HAP-1 (cell line): ENCODE measurements around the gene INMT.

Experiments
- DNase-seq, 2 experiments: peaks; one replicate each; pipeline ENCODE4 v3.0.0-alpha.2; 2016 to 2020; ENCODE audit warnings: low spot score in 2 of 2
- H3K27me3 ChIP-seq: fragments of 250-450 bp; sonication (Bioruptor Pico); 2 replicates; pipeline ENCODE4 v1.5.1; 2020; ENCODE audit warnings: low read depth, mild to moderate bottlenecking, moderate library complexity
- H3K36me3 ChIP-seq: fragments of 250-450 bp; sonication (Bioruptor Pico); replicated peaks from 2 replicates; pipeline ENCODE4 v1.5.1; 2020; ENCODE audit warnings: mild to moderate bottlenecking
- H3K4me1 ChIP-seq: fragments of 250-450 bp; sonication (Bioruptor Pico); 2 replicates; pipeline ENCODE4 v1.5.1; 2020; ENCODE audit warnings: mild to moderate bottlenecking
- H3K4me3 ChIP-seq: fragments of 250-450 bp; sonication (Bioruptor Pico); 2 replicates; pipeline ENCODE4 v1.5.1; 2020; ENCODE audit warnings: mild to moderate bottlenecking, moderate library complexity
- H3K9me3 ChIP-seq: fragments of 250-450 bp; sonication (Bioruptor Pico); 2 replicates; pipeline ENCODE4 v1.5.1; 2020; ENCODE audit warnings: mild to moderate bottlenecking, moderate library complexity
- in situ Hi-C: fragments of 300-500 bp; cut with MboI; formaldehyde crosslinking; loops from 3 replicates; pipeline ENCODE4 v1.14.3; 2020; ENCODE audit warnings: low sequenced_read_pairs, inconsistent platforms, mixed read lengths

INMT gene

GRCh38 chr7:30771174-30771879, 19.4 kb downstream of the INMT start, which contains the start of gene MINDY4:
TSS of gene MINDY4 (plus strand) at chr7:30771417. CDS start at chr7:30771494, 77 bp downstream.
- peak within 1 kb of the TSS; percentile 62 for H3K4me3 ChIP-seq
- in situ Hi-C loops = no loop called here
- H3K4me1 ChIP-seq = peaks cover 6% of the 10 kb centered on the region
- peaks cover 3% of the 10 kb centered on the region; the same call in 1 of the 2 replicates for H3K27me3 ChIP-seq
- no peaks in the 10 kb centered on the region for H3K9me3 ChIP-seq
- peak; percentile 59 to 87 for DNase-seq
- H3K36me3 ChIP-seq = no peaks in the 10 kb centered on the region

- H3K27me3 ChIP-seq = no peaks in the 10 kb centered on the region; the same call in 1 of the 2 replicates
- no peaks in the 10 kb centered on the region for H3K36me3 ChIP-seq
- no peaks in the 10 kb centered on the region for H3K9me3 ChIP-seq
- H3K4me3 ChIP-seq = peak overlapping the region; percentile 62
- H3K4me1 ChIP-seq = peaks cover 6% of the 10 kb centered on the region
- in situ Hi-C loops = no loop called here
- peak; percentile 6 to 40 for DNase-seq
Measured at GRCh38 chr7:30771880-30772425, 20.0 kb downstream of the INMT start.

GRCh38 chr7:30772984-30773383, 21.0 kb downstream of the INMT start:
- Histone ChIP-seq H3K4me1 (peaks cover 6% of the 10 kb centered on the region), H3K9me3 (no peaks in the 10 kb centered on the region), H3K4me3 (no peak overlapping the region), H3K36me3 (no peaks in the 10 kb centered on the region), H3K27me3 (no peaks in the 10 kb centered on the region)
- no peak for DNase-seq
- in situ Hi-C loops = no loop called here

GRCh38 chr7:30775992-30776391, 24.1 kb downstream of the INMT start:
- Histone ChIP-seq H3K4me1 (peaks cover 4% of the 10 kb centered on the region), H3K4me3 (no peak overlapping the region), H3K36me3 (no peaks in the 10 kb centered on the region), H3K27me3 (no peaks in the 10 kb centered on the region), H3K9me3 (no peaks in the 10 kb centered on the region)
- in situ Hi-C loops = no loop called here
- no peak for DNase-seq

GRCh38 chr7:30776971-30777370, 25.0 kb downstream of the INMT start:
- no peak for DNase-seq
- Histone ChIP-seq H3K4me3 (no peak overlapping the region), H3K27me3 (no peaks in the 10 kb centered on the region), H3K9me3 (no peaks in the 10 kb centered on the region), H3K36me3 (0 out of 2 replicates have a peak, but pooled peaks cover 2% of the 10 kb centered on the region), H3K4me1 (peaks cover 4% of the 10 kb centered on the region; the same call in 1 of the 2 replicates)
- in situ Hi-C loops = no loop called here

- Histone ChIP-seq H3K27me3 (no peaks in the 10 kb centered on the region), H3K4me1 (no peaks in the 10 kb centered on the region), H3K9me3 (no peaks in the 10 kb centered on the region), H3K36me3 (peaks cover 7% of the 10 kb centered on the region; the same call in 1 of the 2 replicates), H3K4me3 (no peak overlapping the region)
- in situ Hi-C loops = no loop called here
- DNase-seq = no peak
Measured at GRCh38 chr7:30778255-30779025, 26.5 kb downstream of the INMT start.

GRCh38 chr7:30779574-30779973, 27.6 kb downstream of the INMT start:
- in situ Hi-C loops = no loop called here
- peaks cover 7% of the 10 kb centered on the region; the same call in 1 of the 2 replicates for H3K36me3 ChIP-seq

GRCh38 chr7:30780941-30781340, 29.0 kb downstream of the INMT start:
- H3K27me3 ChIP-seq = no peaks in the 10 kb centered on the region
- H3K4me1 ChIP-seq = no peaks in the 10 kb centered on the region
- H3K9me3 ChIP-seq = no peaks in the 10 kb centered on the region
- peaks cover 10% of the 10 kb centered on the region; the same call in 1 of the 2 replicates for H3K36me3 ChIP-seq
- no peak for DNase-seq
- in situ Hi-C loops = no loop called here
- no peak overlapping the region for H3K4me3 ChIP-seq

More at GRCh38 chr7:30779574-30779973, 27.6 kb downstream of the INMT start:
- H3K9me3 ChIP-seq = no peaks in the 10 kb centered on the region
- no peaks in the 10 kb centered on the region for H3K27me3 ChIP-seq
- no peaks in the 10 kb centered on the region for H3K4me1 ChIP-seq
- no peak for DNase-seq
- H3K4me3 ChIP-seq = no peak overlapping the region

- no peaks in the 10 kb centered on the region for H3K9me3 ChIP-seq
- no peak for DNase-seq
- in situ Hi-C loops = no loop called here
- H3K4me1 ChIP-seq = no peaks in the 10 kb centered on the region
- H3K36me3 ChIP-seq = peaks cover 10% of the 10 kb centered on the region; the same call in 1 of the 2 replicates
- H3K27me3 ChIP-seq = no peaks in the 10 kb centered on the region
- no peak overlapping the region for H3K4me3 ChIP-seq
Measured at GRCh38 chr7:30782690-30783089, 30.8 kb downstream of the INMT start.

GRCh38 chr7:30785786-30786185, 33.9 kb downstream of the INMT start:
- H3K27me3 ChIP-seq = no peaks in the 10 kb centered on the region
- in situ Hi-C loops = no loop called here

GRCh38 chr7:30787486-30787885, 35.6 kb downstream of the INMT start:
- in situ Hi-C loops = no loop called here
- H3K36me3 ChIP-seq = peaks cover 5% of the 10 kb centered on the region; the same call in 1 of the 2 replicates
- no peak for DNase-seq
- H3K27me3 ChIP-seq = no peaks in the 10 kb centered on the region
- no peaks in the 10 kb centered on the region for H3K9me3 ChIP-seq
- H3K4me1 ChIP-seq = no peaks in the 10 kb centered on the region
- H3K4me3 ChIP-seq = no peak overlapping the region

More at GRCh38 chr7:30785786-30786185, 33.9 kb downstream of the INMT start:
- peaks cover 10% of the 10 kb centered on the region; the same call in 1 of the 2 replicates for H3K36me3 ChIP-seq
- H3K4me1 ChIP-seq = no peaks in the 10 kb centered on the region
- no peak for DNase-seq
- H3K9me3 ChIP-seq = no peaks in the 10 kb centered on the region
- H3K4me3 ChIP-seq = no peak overlapping the region

GRCh38 chr7:30788640-30789333, 36.9 kb downstream of the INMT start:
- Histone ChIP-seq H3K9me3 (no peaks in the 10 kb centered on the region), H3K4me3 (no peak overlapping the region), H3K27me3 (no peaks in the 10 kb centered on the region), H3K4me1 (no peaks in the 10 kb centered on the region), H3K36me3 (0 out of 2 replicates have a peak, but pooled peaks cover 2% of the 10 kb centered on the region)
- in situ Hi-C loops = no loop called here
- DNase-seq = no peak

- H3K4me3 ChIP-seq = no peak overlapping the region
- H3K9me3 ChIP-seq = no peaks in the 10 kb centered on the region
- H3K27me3 ChIP-seq = no peaks in the 10 kb centered on the region
- no peaks in the 10 kb centered on the region for H3K4me1 ChIP-seq
- 0 out of 2 replicates have a peak, but pooled peaks cover 2% of the 10 kb centered on the region for H3K36me3 ChIP-seq
- in situ Hi-C loops = no loop called here
- DNase-seq = no peak
Measured at GRCh38 chr7:30789334-30789711, 37.4 kb downstream of the INMT start.
